Smooth muscle cell (in vitro differentiated cells): ENCODE measurements around the gene ARHGEF2. TPM values are rescaled to one million over a fixed set of nuclear protein-coding genes. Genes with fewer than 3 reads are reported as not detected.

Experiments used
- DNase-seq: peaks from one replicate; lab custom pipeline; 2025; ENCODE audit not compliant: unreplicated experiment; lab: John Stamatoyannopoulos, UW
- H2AFZ ChIP-seq: fragments of 200-600 bp; sonication (generic); 2 replicates; pipeline ENCODE4 v1.6.0; 2016; ENCODE audit warnings: antibody characterized with exemption, low read depth, mild to moderate bottlenecking
- H3F3A ChIP-seq: fragments of 200-600 bp; sonication (generic); 2 replicates; pipeline ENCODE4 v1.6.0; 2017; ENCODE audit warnings: antibody characterized with exemption, low read depth
- H3K27ac ChIP-seq: fragments of 200-600 bp; sonication (generic); 2 replicates; pipeline ENCODE4 v1.5.1; 2016; ENCODE audit warnings: low read depth, mild to moderate bottlenecking
- H3K27me3 ChIP-seq: fragments of 200-600 bp; sonication (generic); 2 replicates; pipeline ENCODE4 v1.6.1; 2016; ENCODE audit warnings: low read depth, mild to moderate bottlenecking
- H3K36me3 ChIP-seq: fragments of 200-600 bp; sonication (generic); 2 replicates; pipeline ENCODE4 v1.5.1; 2016; ENCODE audit warnings: low read depth
- H3K4me1 ChIP-seq: fragments of 200-600 bp; sonication (generic); 2 replicates; pipeline ENCODE4 v1.5.1; 2016; ENCODE audit warnings: low read depth
- H3K4me2 ChIP-seq: fragments of 200-600 bp; sonication (generic); 2 replicates; pipeline ENCODE4 v1.6.0; 2016; ENCODE audit warnings: mild to moderate bottlenecking
- H3K4me3 ChIP-seq: fragments of 200-600 bp; sonication (generic); 2 replicates; pipeline ENCODE4 v1.5.1; 2016; ENCODE audit warnings: mild to moderate bottlenecking
- H3K79me2 ChIP-seq: fragments of 200-600 bp; sonication (generic); 2 replicates; pipeline ENCODE4 v1.6.0; 2016; ENCODE audit warnings: low read depth, mild to moderate bottlenecking
- H3K9ac ChIP-seq: fragments of 200-600 bp; sonication (generic); 2 replicates; pipeline ENCODE4 v1.6.0; 2016; ENCODE audit warnings: low read depth
- H3K9me3 ChIP-seq: fragments of 200-600 bp; sonication (generic); replicated peaks from 2 replicates; pipeline ENCODE4 v1.5.1; 2016; ENCODE audit warnings: low read depth
- H4K20me1 ChIP-seq: fragments of 200-600 bp; sonication (generic); 2 replicates; pipeline ENCODE4 v1.6.0; 2016; ENCODE audit warnings: low read depth
- WGBS: methylation state at CpG from one replicate; pipeline ENCODE4 v1.1.7; 2016; ENCODE audit warnings: low lambda C conversion rate; 5-methylcytosine and 5-hydroxymethylcytosine counted together
- polyA plus RNA-seq: library from polyadenylated mRNA; unstranded; fragments of >200 nt; fragmentation: Nextera tagmentation; extraction: Ambion mirVana; gene quantifications from 2 replicates; pipeline ENCODE4 v1.2.1, GENCODE V29; 2016
- total RNA-seq: library from RNA; depleted of rRNA; stranded (reverse); fragments of >200 nt; gene quantifications from 2 replicates; pipeline ENCODE4 v1.2.3, GENCODE V29; 2014
- TF ChIP-seq, protein P1 (sequence below): fragments of 200-600 bp; sonication (generic); IDR thresholded peaks from 2 replicates; pipeline ENCODE4 v1.5.1; 2017; ENCODE audit warnings: borderline replicate concordance, mild to moderate bottlenecking, antibody characterized with exemption; ENCODE audit not compliant: insufficient read depth, poor library complexity, severe bottlenecking

Gene ARHGEF2
- total and polyA plus RNA-seq, 2 experiments from 2014 or later: 21.0 to 30.2 TPM

DNA sequence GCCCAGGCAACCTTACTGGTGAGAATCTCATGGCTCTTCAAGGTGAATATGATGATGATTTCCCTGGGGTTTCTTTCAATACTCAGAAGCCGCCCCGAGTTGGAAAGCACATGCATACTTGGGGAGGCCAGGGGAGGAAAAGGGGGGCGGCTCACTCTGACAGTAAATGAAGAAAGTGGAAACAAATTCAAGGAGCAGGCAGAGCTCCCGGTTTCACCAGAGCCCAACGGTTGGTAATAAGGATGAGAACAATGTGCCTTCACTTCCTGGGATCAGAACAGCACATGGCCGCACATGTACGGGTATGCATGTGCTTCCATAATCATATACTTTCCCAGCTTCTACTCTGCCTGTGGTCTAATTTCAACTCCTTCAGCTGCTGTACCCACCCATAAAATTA lies 3.8 kb upstream of the ARHGEF2 start:
- H3K36me3 ChIP-seq: no peaks in the 10 kb centered on the region
- no peaks in the 10 kb centered on the region for H3K9me3 ChIP-seq
- H3K27me3 ChIP-seq: no peaks in the 10 kb centered on the region
- peaks cover 32% of the 10 kb centered on the region for H3F3A ChIP-seq
- H3K9ac ChIP-seq: peak overlapping the region; percentile 77
- H4K20me1 ChIP-seq: peaks cover 4% of the 10 kb centered on the region
- no peak overlapping the region for H2AFZ ChIP-seq
- WGBS: 93% methylated on average over 7 of the region's 7 CpGs
- H3K79me2 ChIP-seq: peaks cover 46% of the 10 kb centered on the region
- peak overlapping the region; percentile 90 for H3K4me2 ChIP-seq
- H3K27ac ChIP-seq: peak overlapping the region; percentile 96
- peaks cover 42% of the 10 kb centered on the region for H3K4me1 ChIP-seq
- TF ChIP-seq, protein P1, sequence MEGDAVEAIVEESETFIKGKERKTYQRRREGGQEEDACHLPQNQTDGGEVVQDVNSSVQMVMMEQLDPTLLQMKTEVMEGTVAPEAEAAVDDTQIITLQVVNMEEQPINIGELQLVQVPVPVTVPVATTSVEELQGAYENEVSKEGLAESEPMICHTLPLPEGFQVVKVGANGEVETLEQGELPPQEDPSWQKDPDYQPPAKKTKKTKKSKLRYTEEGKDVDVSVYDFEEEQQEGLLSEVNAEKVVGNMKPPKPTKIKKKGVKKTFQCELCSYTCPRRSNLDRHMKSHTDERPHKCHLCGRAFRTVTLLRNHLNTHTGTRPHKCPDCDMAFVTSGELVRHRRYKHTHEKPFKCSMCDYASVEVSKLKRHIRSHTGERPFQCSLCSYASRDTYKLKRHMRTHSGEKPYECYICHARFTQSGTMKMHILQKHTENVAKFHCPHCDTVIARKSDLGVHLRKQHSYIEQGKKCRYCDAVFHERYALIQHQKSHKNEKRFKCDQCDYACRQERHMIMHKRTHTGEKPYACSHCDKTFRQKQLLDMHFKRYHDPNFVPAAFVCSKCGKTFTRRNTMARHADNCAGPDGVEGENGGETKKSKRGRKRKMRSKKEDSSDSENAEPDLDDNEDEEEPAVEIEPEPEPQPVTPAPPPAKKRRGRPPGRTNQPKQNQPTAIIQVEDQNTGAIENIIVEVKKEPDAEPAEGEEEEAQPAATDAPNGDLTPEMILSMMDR: no peak
- H3K4me3 ChIP-seq: no peak overlapping the region
- DNase-seq: no peak

DNA sequence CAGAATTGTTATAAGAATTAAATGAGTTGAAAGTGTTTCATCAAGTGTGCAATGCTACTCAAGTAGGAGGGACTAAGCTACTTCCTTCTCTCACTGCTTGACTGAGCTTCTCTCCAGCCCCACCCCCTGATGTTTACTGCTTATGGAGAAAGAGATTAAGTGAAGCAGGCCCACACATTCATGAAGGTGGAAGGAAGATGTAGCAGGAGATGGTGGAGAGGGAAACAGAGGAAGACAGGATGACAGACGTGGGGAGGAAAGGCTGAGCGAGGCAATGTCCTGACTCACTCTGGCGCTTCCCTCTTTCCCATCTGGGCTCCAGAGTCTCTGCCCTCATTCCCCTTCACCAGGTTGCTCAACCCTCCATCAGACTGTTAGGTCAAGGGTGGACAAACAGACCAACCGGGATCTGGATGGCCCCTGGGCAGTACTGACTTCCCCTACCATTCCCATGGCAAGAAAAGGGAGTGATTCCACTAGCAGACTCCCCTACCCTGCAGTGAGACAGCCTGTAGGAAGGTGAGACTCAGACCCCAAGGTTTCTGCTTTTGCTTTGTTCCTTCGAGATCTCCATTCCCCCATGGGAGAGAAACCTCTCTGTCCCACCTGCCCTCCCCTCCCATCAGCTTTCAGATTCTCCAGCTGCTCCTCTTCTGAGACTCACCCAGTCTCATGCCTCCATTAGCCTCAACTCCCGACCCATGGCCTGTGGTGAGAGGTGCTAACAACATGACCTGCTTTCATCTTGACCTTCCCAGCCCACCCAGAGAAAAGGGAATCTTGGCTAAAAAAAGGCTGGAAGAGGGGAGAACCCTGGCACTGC lies 3.1 kb upstream of the ARHGEF2 start:
- Histone ChIP-seq H3K27ac (peak overlapping the region; percentile 96), H3K4me2 (peak overlapping the region; percentile 90), H3K4me1 (peaks cover 48% of the 10 kb centered on the region), H3K9me3 (no peaks in the 10 kb centered on the region), H2AFZ (no peak overlapping the region), H3K4me3 (no peak overlapping the region), H3K36me3 (no peaks in the 10 kb centered on the region), H3K79me2 (peaks cover 52% of the 10 kb centered on the region), H3K27me3 (no peaks in the 10 kb centered on the region), H4K20me1 (peaks cover 10% of the 10 kb centered on the region), H3K9ac (peak overlapping the region; percentile 77), H3F3A (peaks cover 32% of the 10 kb centered on the region)
- 53% methylated on average over 6 of the region's 6 CpGs for WGBS
- no peak for DNase-seq
- TF ChIP-seq, protein P1: no peak

DNA sequence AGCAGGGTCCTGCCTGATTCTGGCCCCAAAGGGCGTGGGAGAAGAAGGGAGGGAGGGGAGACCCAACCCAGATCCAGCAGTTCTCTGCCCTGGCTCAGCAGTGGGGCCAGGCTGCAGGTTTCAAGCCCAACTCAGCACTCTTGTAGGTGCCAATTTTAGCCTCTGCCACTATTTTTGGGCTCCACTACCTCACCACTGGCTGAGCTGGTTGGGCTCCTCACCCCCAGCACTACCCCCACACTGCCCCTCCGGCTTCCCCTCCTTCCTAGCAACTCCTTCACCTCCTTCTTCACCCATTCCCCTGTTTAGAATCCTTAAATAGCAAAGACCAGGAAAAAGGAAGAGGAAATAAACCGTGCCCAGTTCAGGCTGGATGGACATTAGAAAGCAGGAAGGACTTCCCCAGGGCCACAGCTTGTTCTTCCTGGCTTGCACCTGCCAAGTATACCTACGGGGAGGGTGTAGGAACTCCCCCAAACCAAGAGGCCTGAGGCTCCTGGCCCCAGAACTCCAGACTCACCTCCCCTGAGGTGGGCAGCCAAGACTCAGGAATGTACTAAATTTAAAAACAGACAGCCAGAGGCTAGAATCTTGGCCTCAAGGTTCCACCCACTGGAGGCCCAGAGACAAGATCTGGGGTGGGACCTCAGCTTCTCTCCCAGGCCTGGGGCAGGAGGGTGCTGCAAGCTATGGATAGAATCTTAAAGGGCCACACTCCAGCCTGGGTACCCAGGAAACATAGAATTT lies 1.4 kb upstream of the ARHGEF2 start:
- H4K20me1 ChIP-seq: peaks cover 27% of the 10 kb centered on the region
- 58% methylated on average over 4 of the region's 4 CpGs for WGBS
- no peaks in the 10 kb centered on the region for H3K36me3 ChIP-seq
- no peaks in the 10 kb centered on the region for H3K27me3 ChIP-seq
- peak overlapping the region; percentile 89 for H3K9ac ChIP-seq
- no peaks in the 10 kb centered on the region for H3K9me3 ChIP-seq
- H3K4me2 ChIP-seq: peak overlapping the region; percentile 90
- peaks cover 69% of the 10 kb centered on the region for H3K79me2 ChIP-seq
- peak overlapping the region; percentile 96 for H3K27ac ChIP-seq
- peaks cover 36% of the 10 kb centered on the region for H3F3A ChIP-seq
- no peak for DNase-seq
- H3K4me3 ChIP-seq: peak overlapping the region; percentile 97
- TF ChIP-seq, protein P1: no peak
- no peak overlapping the region for H2AFZ ChIP-seq
- peaks cover 64% of the 10 kb centered on the region for H3K4me1 ChIP-seq
